ENCODE data around the gene ZMYND10. TPM values are rescaled to one million over a fixed set of nuclear protein-coding genes. Genes with fewer than 3 reads are reported as not detected.

The ZMYND10 gene
- total RNA-seq, 1 donor from 2014 or later, result not detected

GRCh38 chr3:50369012-50369670 is 23.6 kb upstream of the ZMYND10 start:
- TF ChIP-seq CTCF (IDR thresholded peaks at IDR 0.05), result no peak
- Histone ChIP-seq H3K27ac (no peak overlapping the region), H3K4me1 (peaks cover 0 to 14% of the 10 kb centered on the region in 2 donors), H3K27me3 (no peaks in the 10 kb centered on the region), H3K9me3 (no peaks in the 10 kb centered on the region), H3K36me3 (no peaks in the 10 kb centered on the region), H3K4me3 (no peak overlapping the region)
- intact Hi-C loops (cut with DNase I), result no loop called here
- DNase-seq (ENCODE audit: low spot score in 2 of 2), result no peak

DNA sequence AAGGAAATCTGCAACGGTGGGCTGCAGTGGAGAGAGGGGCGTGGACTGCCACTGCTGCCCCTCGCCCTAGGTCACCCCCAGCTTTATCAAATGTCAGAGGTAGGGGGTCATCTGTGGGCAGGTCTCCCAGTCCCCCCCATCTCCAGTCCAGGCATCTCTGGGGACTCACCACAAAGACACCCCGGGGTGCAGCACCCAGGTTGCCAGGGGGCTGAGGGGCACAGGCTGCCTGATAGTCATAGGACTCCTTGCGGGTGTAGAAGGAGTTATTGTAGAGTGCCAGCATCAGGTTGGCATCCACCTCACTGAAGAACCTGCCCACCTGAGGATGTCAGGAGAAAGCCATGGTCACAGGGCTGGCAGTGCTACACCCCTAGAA is 20.3 kb upstream of the ZMYND10 start:
- TF ChIP-seq CTCF (IDR thresholded peaks at IDR 0.05), result no peak
- DNase-seq (ENCODE audit: low spot score in 2 of 2), result no peak
- H3K27ac ChIP-seq, result no peak overlapping the region
- H3K4me1 ChIP-seq, result peaks cover 0 to 14% of the 10 kb centered on the region in 2 donors
- intact Hi-C loops (cut with DNase I), result loop anchor here (2.0 kb wide), 1 partner anchor 137 kb away; the partner anchor contains the start of gene CACNA2D2
- H3K9me3 ChIP-seq, result no peaks in the 10 kb centered on the region
- H3K27me3 ChIP-seq, result no peaks in the 10 kb centered on the region
- H3K4me3 ChIP-seq, result peak overlapping the region; percentile 65 to 73
- no peaks in the 10 kb centered on the region for H3K36me3 ChIP-seq

DNA sequence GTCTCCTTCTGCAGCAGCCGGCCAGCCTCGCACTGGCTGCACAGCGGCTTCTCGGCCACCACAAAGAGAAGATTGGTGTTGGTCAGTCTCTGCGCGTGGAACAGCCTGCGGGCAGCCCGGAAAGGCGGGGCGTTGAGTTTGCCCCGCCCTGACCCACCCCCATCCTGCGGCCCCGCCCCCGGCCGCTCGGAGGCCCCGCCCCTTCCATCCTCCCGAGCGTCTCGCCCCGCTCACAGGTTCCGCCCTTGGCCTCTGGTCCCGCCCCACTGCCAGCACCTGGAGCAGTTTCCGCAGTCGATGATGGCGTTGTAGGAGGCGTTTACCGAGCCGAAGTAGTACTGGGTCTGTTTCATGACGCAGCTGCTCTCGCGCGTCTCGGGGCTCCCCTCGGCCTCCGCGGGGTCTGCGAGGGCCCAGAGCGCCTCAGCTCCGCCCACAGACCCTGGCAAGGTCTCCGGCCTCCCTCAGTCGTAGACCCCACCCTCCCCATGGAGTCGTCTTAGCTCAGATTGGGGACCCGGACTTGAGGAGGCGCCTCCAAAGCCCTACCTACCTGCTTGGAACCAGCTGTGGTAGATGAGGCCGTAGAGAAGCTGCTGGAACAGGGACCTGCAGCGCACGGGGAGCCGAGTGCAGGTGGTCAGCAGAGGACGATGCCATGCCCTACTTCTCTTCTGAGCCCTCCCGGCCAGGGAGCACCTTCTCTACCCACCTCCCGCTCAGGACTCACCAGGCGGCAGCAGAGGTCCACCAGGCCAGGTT is 19.7 kb upstream of the ZMYND10 start:
- Histone ChIP-seq H3K27ac (peak overlapping the region in 1 of 2 donors; percentile 56), H3K27me3 (no peaks in the 10 kb centered on the region), H3K4me3 (peak overlapping the region; percentile 65 to 73), H3K4me1 (peaks cover 0 to 14% of the 10 kb centered on the region in 2 donors), H3K9me3 (no peaks in the 10 kb centered on the region), H3K36me3 (no peaks in the 10 kb centered on the region)
- TF ChIP-seq CTCF (IDR thresholded peaks at IDR 0.05), result no peak
- intact Hi-C loops (cut with DNase I), result loop anchor here (2.0 kb wide), 1 partner anchor 138 kb away; the partner anchor contains the start of gene CACNA2D2
- DNase-seq (ENCODE audit: low spot score in 2 of 2), result peak; percentile 57 to 87

GRCh38 chr3:50364573-50365079 is 19.1 kb upstream of the ZMYND10 start:
- no peak overlapping the region for H3K27ac ChIP-seq
- intact Hi-C loops (cut with DNase I), result loop anchor here (2.0 kb wide), 1 partner anchor 138 kb away; the partner anchor contains the start of gene CACNA2D2
- no peak for DNase-seq (ENCODE audit: low spot score in 2 of 2)
- TF ChIP-seq CTCF (IDR thresholded peaks at IDR 0.05), result no peak
- H3K4me3 ChIP-seq, result peak overlapping the region; percentile 65 to 73
- no peaks in the 10 kb centered on the region for H3K36me3 ChIP-seq
- H3K27me3 ChIP-seq, result no peaks in the 10 kb centered on the region
- H3K4me1 ChIP-seq, result peaks cover 0 to 14% of the 10 kb centered on the region in 2 donors
- no peaks in the 10 kb centered on the region for H3K9me3 ChIP-seq

DNA sequence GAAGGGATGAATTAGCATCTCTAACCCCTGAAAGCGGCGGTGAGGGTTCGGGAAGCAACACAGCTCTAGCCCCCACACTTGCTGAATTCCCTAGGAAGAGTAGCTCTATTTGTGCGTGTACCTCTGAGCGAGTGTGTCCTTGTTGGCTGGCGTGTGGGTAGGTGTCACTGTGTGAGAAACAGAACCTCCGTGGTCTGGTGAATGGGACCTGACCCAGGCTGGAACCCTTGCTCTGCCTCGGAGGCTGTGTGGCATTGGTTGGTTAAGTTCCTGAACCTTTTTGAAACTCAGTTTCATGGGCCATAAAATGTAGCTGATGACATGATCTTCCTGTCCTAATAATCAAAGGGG is 14.2 kb upstream of the ZMYND10 start:
- no peak for DNase-seq (ENCODE audit: low spot score in 2 of 2)
- Histone ChIP-seq H3K4me3 (peak overlapping the region; percentile 87 to 92), H3K36me3 (peaks cover 7 to 26% of the 10 kb centered on the region in 2 donors), H3K9me3 (no peaks in the 10 kb centered on the region), H3K27me3 (no peaks in the 10 kb centered on the region), H3K4me1 (peaks cover 14 to 38% of the 10 kb centered on the region in 2 donors), H3K27ac (no peak overlapping the region)
- intact Hi-C loops (cut with DNase I), result loop anchor here (1.0 to 5.0 kb wide), 4 partner anchors 9 to 253 kb away; partner anchors contain the start of genes C3orf18, CISH, CYB561D2 and NPRL2
- no peak for TF ChIP-seq CTCF (IDR thresholded peaks at IDR 0.05)

All from ascending aorta (tissue), 2 donors.